Hippocampal formation (tissue), 2 donors: ENCODE measurements around the gene PDE6A.

ENCODE experiments used
- DNase-seq, 2 donors: peaks; one replicate each; lab custom pipeline; 2025; lab: John Stamatoyannopoulos, UW

Gene PDE6A

DNA sequence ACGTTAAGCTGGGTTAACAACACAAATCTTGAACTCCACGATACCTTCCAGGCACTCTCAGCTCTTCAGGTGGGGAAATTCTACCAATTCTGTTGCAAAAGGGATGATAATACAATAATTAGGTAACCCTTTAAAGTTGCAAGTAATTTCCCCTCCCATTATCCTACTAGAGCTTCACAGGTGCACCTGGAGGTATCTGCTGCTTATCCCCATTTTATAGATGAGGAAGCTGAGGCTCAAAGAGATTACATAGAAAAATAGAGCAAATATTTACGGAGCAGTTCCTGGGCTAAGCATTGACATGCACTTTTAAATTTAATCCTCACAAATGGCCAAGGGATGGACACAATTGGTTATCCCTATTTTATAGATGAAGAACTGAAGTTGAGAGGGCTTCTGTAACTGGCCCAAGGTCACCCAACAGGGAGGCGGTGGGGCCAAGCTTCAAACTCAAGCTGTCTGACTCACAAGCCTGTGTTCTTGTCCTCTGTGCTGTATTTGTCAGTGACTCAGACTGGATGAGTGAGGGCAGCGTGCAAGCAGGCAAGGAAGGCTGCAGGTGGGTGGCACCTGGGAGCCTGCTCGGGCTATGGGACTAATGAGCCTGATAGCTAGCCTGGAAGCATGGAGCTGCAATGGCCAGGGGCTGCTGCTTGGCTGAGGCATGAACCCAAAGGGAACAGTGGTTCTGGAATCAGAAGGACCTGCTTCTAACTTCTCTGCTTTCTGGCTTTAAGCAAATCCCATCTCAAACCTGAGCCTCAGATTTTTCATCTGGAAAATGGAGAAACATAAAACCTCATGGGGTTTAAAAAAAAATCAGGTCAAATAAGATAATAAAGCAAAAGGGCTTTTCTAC, 105.5 kb downstream of the PDE6A start:
- no peak for DNase-seq

GRCh38 chr5:149837680-149838269, 106.8 kb downstream of the PDE6A start:
- DNase-seq = peak; percentile 9 to 14

GRCh38 chr5:149836451-149837139, 108.0 kb downstream of the PDE6A start:
- DNase-seq = no peak

DNA sequence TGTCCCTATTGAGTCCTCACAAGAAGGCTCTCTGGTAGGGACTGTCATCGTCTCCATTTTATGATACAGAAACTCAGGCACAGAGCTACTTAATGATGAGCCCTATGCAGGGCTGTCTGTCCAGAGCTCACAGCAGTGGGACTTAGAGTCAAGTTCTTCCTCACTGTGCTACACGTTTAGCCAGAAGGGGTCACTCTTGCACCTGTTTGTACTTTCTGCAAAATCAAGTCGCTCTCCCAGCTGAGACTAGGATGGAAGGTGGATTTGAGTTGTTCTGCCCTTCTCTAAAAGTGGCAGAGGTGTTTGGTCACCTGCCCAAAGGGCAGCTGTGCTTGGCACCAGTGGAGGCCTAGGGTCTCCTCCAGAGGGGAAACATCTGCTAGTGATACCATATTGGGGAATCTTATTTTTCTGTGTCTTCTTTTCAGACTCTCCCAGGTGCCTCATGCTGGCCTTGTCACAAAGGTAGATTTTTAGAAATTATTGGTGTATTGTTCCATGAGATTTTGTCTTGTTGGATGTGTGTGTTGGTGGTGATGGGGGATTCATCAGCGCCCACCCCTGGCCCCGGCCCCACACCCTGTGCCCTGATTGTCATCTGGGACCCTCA, 110.2 kb downstream of the PDE6A start:
- peak; percentile 12 to 29 for DNase-seq

DNA sequence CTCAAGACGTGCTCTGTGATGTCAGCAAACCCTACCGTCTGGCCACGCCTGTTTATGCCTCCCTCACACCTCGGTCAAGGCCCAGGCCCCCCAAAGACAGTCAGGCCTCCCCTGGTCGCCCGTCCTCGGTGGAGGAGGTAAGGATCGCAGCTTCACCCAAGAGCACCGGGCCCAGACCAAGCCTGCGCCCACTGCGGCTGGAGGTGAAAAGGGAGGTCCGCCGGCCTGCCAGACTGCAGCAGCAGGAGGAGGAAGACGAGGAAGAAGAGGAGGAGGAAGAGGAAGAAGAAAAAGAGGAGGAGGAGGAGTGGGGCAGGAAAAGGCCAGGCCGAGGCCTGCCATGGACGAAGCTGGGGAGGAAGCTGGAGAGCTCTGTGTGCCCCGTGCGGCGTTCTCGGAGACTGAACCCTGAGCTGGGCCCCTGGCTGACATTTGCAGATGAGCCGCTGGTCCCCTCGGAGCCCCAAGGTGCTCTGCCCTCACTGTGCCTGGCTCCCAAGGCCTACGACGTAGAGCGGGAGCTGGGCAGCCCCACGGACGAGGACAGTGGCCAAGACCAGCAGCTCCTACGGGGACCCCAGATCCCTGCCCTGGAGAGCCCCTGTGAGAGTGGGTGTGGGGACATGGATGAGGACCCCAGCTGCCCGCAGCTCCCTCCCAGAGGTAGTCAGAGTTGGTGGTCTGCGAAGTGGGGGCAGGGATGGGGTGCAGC, 111.3 kb downstream of the PDE6A start:
- DNase-seq = no peak

GRCh38 chr5:149832636-149833035, 112.0 kb downstream of the PDE6A start:
- no peak for DNase-seq

GRCh38 chr5:149831492-149831891, 113.1 kb downstream of the PDE6A start:
- DNase-seq = no peak

GRCh38 chr5:149830579-149830978, 114.0 kb downstream of the PDE6A start:
- DNase-seq = no peak

DNA sequence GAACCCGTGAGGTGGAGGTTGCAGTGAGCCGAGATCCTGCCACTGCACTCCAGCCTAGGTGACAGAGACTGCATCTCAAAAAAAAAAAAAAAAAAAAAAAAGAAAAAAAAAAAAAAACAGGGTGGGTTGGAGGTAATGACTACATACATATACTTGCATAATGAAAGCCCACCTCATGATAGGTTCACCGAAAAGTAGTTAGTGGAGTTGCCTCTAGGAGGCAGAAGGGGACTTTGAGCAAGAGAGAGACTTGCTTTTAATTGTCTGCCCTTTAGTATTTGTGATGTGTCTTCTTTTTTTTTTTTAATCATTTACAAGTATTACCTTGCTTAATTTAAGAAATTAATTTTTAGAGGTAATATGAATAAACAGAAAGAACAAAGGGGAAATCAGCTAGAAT, 114.6 kb downstream of the PDE6A start:
- no peak for DNase-seq

GRCh38 chr5:149828161-149829011, 116.2 kb downstream of the PDE6A start:
- peak; percentile 58 to 71 for DNase-seq

- no peak for DNase-seq
Measured at GRCh38 chr5:149827546-149827945, 117.0 kb downstream of the PDE6A start.

- no peak for DNase-seq
Measured at GRCh38 chr5:149827086-149827485, 117.5 kb downstream of the PDE6A start.

- DNase-seq = no peak
Measured at GRCh38 chr5:149826574-149826973, 118.0 kb downstream of the PDE6A start.

DNA sequence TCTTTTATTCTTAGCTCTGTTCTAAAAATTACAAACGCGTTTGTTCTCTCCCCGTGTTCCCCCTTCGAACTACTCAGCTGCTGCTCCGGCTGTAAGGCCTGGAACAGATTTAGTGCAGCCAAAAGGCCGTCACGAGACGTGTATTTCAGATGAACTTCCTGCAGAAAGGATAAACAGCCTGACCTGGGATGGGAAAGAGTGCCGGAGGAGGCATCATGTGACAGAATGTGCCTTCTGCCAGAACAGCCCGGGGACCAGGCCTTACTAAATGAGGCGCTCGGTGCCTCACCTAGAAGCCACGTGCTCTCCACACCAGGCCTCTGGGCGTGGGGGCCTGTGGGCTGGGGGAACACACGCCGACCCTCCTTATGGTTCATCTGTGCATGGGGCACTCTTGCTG, 119.7 kb downstream of the PDE6A start:
- no peak for DNase-seq

- no peak for DNase-seq
Measured at GRCh38 chr5:149824120-149824519, 120.5 kb downstream of the PDE6A start.

DNA sequence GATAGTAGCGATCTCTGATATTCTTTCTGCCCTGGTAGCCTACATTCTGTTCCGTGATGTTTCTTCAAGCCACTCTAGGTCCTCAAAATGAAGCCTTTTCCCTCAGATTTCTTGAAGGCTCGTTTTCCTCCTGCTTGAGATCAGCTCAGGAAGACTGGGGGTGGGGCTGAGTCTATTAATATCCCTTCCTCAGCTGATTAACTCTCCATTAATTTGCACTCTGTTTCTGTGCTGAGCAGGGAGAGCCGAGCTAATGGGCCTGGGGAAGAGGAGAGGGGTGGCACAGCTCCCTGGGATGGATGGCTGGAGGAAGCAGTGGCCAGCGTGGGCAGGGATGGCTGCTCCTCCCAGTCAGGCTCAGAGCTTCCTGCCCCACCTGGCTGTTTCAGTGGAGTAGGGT, 121.2 kb downstream of the PDE6A start:
- no peak for DNase-seq

DNA sequence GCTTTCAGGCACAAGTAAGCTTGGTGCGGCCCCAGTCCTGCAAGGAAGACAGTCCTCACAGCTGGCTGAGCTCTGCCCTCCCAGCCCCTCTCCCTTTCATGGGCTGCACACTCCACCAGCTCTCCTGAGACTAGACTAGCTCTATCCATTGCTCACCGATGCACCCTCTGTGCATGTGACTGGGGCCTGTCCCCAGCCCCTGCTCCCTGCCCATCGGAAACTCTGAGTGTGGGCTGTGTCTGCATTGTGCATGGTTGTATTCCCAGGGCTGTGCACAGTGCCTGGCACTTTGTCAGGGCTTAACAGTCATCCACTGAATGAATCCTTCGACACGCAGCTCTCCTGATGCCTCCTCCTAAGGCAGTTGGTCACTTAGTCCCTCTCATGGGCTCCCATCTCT, 122.3 kb downstream of the PDE6A start:
- no peak for DNase-seq

- DNase-seq = no peak
Measured at GRCh38 chr5:149820536-149821510, 123.8 kb downstream of the PDE6A start.

DNA sequence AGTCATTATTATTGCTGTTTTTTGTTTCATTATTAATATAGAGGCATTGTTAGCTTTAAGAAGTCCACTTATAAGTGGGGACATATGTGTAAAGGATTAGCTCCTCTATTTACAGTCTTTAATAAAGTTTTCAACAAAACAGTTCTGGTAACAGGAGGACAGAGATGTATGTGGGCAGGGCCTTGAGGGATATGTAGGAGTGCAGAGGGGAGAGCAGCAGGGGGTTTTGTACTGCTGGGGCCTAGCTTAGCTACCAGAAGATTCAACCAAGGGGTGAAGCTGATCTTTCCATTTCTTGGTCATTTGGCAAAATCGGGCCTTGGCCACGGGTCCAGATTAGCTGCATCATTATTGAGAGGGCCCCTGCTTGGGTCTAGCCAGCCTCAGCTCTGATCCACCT, 124.6 kb downstream of the PDE6A start:
- no peak for DNase-seq

DNA sequence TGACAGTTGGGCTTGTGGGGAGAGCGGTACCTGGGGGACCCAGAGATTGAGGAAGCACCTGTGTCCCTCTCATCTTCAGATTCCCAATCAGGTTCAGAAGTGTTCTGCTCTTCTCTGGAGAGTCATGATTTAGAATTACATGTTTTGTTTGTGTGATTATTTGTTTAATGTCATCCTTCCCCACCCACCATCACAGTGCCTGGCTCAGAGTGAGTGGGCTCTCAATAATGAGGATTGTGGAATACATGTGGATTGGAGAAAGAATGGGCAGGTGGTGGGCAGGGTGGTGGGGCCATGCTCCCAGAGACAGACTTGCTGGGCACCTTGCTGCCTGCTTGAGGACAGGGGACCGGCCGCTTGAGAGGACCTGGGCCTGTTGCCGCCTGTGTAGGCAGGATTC, 126.5 kb downstream of the PDE6A start:
- no peak for DNase-seq
